Calu3 (cell line): ENCODE measurements around the gene COL8A1. TPM values are rescaled to one million over a fixed set of nuclear protein-coding genes. Genes with fewer than 3 reads are reported as not detected.

Source experiments
- BruUV-seq: library from RNA; stranded (reverse); fragments of 400-500 nt; replicated peaks from 2 replicates; lab custom pipeline; 2021; lab: Mats Ljungman, UMichigan
- CTCF ChIA-PET: fragments of 300-600 bp; sonication (Branson Sonifier 250); formaldehyde crosslinking; loops from one replicate; lab custom pipeline; 2022; ENCODE audit warnings: antibody characterized with exemption; lab: Charles Lee
- DNase-seq: peaks from one replicate; pipeline ENCODE4 v3.0.0; 2022
- H3K27ac Mint-ChIP-seq: one replicate; pipeline ENCODE4 v1.8.0; 2022; ENCODE audit warnings: mixed read lengths; ENCODE audit not compliant: unreplicated experiment
- H3K27me3 Mint-ChIP-seq: one replicate; pipeline ENCODE4 v1.8.0; 2022; ENCODE audit warnings: mixed read lengths; ENCODE audit not compliant: unreplicated experiment
- H3K36me3 Mint-ChIP-seq: one replicate; pipeline ENCODE4 v1.8.0; 2022; ENCODE audit warnings: mild to moderate bottlenecking, moderate library complexity, mixed read lengths; ENCODE audit not compliant: insufficient read depth, unreplicated experiment
- H3K4me1 Mint-ChIP-seq: one replicate; pipeline ENCODE4 v1.8.0; 2022; ENCODE audit warnings: mild to moderate bottlenecking, low read depth, mixed read lengths; ENCODE audit not compliant: unreplicated experiment
- H3K4me3 Mint-ChIP-seq: one replicate; pipeline ENCODE4 v1.8.0; 2022; ENCODE audit warnings: mild to moderate bottlenecking, low read depth, moderate library complexity, mixed read lengths; ENCODE audit not compliant: unreplicated experiment
- H3K9me3 Mint-ChIP-seq: one replicate; pipeline ENCODE4 v1.8.0; 2022; ENCODE audit warnings: low read depth, mixed read lengths; ENCODE audit not compliant: unreplicated experiment
- CTCF ChIP-seq: fragments of 200-600 bp; IDR thresholded peaks from one replicate; pipeline ENCODE4 v1.8.0; 2022; ENCODE audit warnings: antibody characterized with exemption; ENCODE audit not compliant: unreplicated experiment
- intact Hi-C: fragments of 100-400 bp; cut with micrococcal nuclease; formaldehyde crosslinking; loops from one replicate; pipeline ENCODE4 v1.10.0; 2022; ENCODE audit not compliant: unreplicated experiment
- total RNA-seq: library from RNA; stranded (reverse); gene quantifications from 2 replicates; pipeline ENCODE4 v1.2.3, GENCODE V29; 2022

Gene COL8A1
- total RNA-seq, 1 experiment from 2014 or later = 0.71 TPM

GRCh38 chr3:99776516-99777209 is 138.3 kb downstream of the COL8A1 start:
- Mint-ChIP-seq H3K36me3 (no peaks in the 10 kb centered on the region), H3K27ac (no peak overlapping the region), H3K4me1 (no peaks in the 10 kb centered on the region), H3K27me3 (no peaks in the 10 kb centered on the region), H3K4me3 (no peak overlapping the region), H3K9me3 (peaks cover 2% of the 10 kb centered on the region)
- BruUV-seq = no TSS peak
- DNase-seq = no peak
- CTCF ChIA-PET = no interaction called here
- TF ChIP-seq CTCF = no peak
- intact Hi-C loops = no loop called here

DNA sequence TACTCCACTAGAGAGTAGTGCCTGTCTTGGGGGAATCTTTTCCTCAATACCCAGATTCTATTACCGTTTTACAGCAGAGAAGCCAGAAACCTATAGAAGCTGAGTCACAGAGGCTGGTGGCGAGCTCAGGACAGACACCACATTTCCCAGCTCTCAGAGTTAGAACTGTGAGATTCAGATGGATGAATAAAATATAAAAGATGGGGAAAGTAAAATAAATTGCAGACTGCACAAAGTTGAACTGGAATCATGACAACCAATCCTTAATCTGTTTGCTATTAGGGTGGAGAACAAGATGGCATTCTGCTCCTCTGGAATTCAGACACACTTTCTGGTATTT is 138.8 kb downstream of the COL8A1 start:
- DNase-seq = no peak
- H3K27ac Mint-ChIP-seq = no peak overlapping the region
- no peaks in the 10 kb centered on the region for H3K27me3 Mint-ChIP-seq
- no peak overlapping the region for H3K4me3 Mint-ChIP-seq
- H3K4me1 Mint-ChIP-seq = no peaks in the 10 kb centered on the region
- no peaks in the 10 kb centered on the region for H3K9me3 Mint-ChIP-seq
- no TSS peak for BruUV-seq
- CTCF ChIA-PET = no interaction called here
- TF ChIP-seq CTCF = no peak
- intact Hi-C loops = no loop called here
- no peaks in the 10 kb centered on the region for H3K36me3 Mint-ChIP-seq

DNA sequence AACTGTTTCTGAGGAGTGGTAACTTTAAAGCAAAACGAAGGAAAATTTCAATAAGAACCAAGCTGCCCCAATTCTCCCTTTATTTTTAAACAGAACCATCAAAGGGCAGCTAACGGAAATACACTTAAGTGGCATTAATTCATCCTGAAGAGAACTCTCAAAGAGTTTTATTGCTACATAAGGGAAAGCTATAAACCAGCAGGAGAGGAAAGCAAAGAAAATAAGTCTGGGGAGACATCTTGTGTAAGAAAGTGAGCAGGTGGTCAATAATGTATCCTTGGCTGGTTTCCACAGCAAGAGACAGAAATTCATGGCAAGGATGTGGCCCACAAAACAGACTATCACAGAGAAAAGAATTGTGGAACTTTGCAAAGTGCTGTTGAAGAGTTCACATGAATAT is 139.3 kb downstream of the COL8A1 start:
- Mint-ChIP-seq H3K36me3 (no peaks in the 10 kb centered on the region), H3K4me1 (no peaks in the 10 kb centered on the region), H3K27me3 (no peaks in the 10 kb centered on the region), H3K4me3 (no peak overlapping the region), H3K9me3 (no peaks in the 10 kb centered on the region), H3K27ac (no peak overlapping the region)
- no peak for DNase-seq
- no peak for TF ChIP-seq CTCF
- CTCF ChIA-PET = no interaction called here
- no TSS peak for BruUV-seq
- intact Hi-C loops = no loop called here

DNA sequence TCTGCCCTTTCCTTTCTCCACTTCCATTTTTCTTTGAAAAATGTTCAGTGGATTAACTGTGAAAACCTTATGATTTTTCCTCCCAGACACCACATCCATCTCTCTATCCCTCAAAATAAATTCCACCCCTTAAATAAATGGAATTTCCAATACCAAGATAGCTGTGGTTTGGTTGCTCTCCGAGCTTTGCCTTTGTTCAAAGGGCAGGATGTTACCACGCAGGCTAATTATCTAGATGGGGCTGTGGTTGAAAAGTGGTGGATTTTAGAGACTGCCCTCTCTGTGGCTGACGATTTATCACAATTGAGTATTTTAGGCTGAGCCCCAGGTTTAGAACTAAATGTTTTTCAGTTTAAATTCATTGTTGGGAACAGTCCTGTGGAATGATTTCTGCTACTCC is 142.4 kb downstream of the COL8A1 start:
- Mint-ChIP-seq H3K27me3 (no peaks in the 10 kb centered on the region), H3K9me3 (no peaks in the 10 kb centered on the region), H3K4me1 (no peaks in the 10 kb centered on the region), H3K36me3 (no peaks in the 10 kb centered on the region), H3K27ac (no peak overlapping the region), H3K4me3 (no peak overlapping the region)
- intact Hi-C loops = no loop called here
- BruUV-seq = no TSS peak
- CTCF ChIA-PET = no interaction called here
- no peak for TF ChIP-seq CTCF
- DNase-seq = no peak
